ENCODE measurements around the gene GNAT1.
"Not testable (repeated sequence)": the region's sequence is repeated elsewhere in the genome, so short reads cannot be mapped to it uniquely, and the experiment has no call there.

Gene GNAT1

DNA sequence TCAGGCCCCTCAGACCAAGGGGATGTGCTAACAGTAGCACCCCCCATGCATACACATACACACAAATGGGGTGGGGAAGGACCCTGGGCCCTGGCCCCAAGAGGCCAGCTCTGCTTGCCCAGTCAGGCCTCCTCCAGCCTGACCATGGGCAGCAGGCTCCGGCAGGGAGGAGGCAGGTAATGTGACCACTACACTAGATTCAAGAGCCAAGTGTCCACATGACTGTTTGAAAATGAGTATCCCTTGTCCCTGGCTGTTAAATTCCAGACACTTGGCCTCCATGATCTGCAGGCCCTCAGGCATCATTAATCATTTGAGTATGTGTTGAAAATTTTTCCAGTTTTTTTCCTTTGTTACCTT is 30.7 kb downstream of the GNAT1 start:
- DNase-seq (ENCODE audit: low read depth): no peak

GRCh38 chr3:50224639-50225038 is 33.2 kb downstream of the GNAT1 start:
- no peak for DNase-seq (ENCODE audit: low read depth)

GRCh38 chr3:50226888-50227389 is 35.5 kb downstream of the GNAT1 start:
- no peak for DNase-seq (ENCODE audit: low read depth)

- peak; percentile 69 for DNase-seq (ENCODE audit: low read depth)
Measured at GRCh38 chr3:50227390-50228183, 36.2 kb downstream of the GNAT1 start.

DNA sequence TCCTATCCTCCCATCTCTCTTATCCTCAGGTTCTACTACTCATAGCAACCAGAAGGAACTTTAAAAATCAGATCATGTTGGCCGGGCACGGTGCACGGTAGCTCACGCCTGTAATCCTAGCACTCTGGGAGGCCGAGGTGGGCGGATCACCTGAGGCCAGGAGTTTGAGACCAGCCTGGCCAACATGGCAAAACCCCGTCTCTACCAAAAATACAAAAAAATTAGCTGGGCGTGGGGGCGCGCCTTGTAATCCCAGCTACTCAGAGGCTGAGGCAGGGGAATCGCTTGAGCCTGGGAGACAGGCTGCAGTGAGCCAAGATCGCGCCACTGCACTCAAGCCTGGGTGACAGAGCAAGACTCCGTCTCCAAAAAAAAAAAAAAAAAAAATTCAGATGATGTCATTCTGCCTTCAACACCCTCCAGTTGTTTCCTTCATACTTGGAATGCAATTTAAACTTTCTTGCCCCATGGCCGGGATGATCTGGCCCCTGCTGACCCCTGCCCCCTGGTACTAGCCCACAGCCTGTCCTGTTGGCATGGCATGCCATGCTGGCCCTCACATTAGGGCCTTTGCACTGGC is 36.9 kb downstream of the GNAT1 start:
- DNase-seq (ENCODE audit: low read depth): not testable (repeated sequence)

DNA sequence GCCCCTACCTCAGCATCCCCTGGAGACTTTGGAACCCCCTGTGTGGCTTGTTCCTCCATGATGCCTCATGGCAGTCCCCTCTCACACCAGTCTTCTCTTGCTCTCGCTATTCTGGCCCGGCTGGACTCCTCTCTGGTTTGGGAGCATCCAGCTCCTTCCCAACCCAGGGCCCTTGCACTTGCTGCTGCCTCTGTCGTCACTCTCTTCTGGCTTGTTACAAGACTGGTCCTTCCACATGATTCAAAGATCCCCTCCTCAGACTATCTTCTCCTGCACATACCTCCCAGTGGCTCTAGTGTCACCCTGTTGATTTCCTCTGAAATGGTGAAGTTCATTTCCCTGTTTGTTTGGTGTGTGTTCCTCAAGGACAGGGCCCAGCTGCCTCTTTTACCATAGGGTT is 38.1 kb downstream of the GNAT1 start:
- no peak for DNase-seq (ENCODE audit: low read depth)

- no peak for DNase-seq (ENCODE audit: low read depth)
Measured at GRCh38 chr3:50230104-50230793, 38.8 kb downstream of the GNAT1 start.

- no peak for DNase-seq (ENCODE audit: low read depth)
Measured at GRCh38 chr3:50230794-50231125, 39.4 kb downstream of the GNAT1 start.

GRCh38 chr3:50231581-50231980 is 40.2 kb downstream of the GNAT1 start:
- DNase-seq (ENCODE audit: low read depth): no peak

DNA sequence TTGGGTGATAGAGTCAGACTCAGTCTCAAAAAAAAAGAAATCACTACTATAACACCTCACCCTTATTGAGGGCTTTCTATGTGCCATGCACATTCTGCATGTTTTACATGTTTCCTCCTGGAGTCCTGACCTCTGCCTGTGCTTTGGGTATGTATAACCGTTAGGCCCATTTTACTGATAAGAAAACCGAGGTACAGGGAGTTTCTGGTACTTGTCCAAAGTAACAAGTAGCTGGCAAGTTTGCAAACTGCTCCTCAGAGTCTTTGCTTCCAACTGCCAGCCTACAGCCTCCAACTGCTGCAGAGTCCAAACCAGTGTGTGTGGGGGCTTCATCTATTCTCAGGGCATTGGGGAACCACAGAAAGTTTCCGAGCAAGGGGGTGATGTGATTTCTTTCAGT is 40.9 kb downstream of the GNAT1 start:
- no peak for DNase-seq (ENCODE audit: low read depth)

DNA sequence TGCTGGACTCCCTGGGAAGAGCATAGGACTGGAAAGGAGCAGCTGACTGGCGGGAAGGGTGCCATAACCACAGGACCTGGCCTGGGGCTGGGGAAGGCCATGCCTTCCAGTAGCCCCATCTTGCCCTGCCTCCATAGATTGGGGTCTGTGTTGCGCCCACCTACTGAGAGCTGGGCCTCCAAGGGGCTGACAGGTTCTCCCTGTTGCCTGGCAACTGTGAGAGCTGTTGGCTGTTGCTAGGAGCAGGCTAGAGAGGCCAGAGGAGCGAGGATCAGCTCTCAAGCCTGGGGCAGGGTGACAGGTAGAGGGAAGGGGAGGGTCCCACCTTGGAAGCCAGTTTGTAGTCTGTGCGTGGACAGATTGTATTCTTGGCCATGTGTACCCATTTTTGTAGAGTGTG is 41.8 kb downstream of the GNAT1 start:
- no peak for DNase-seq (ENCODE audit: low read depth)

DNA sequence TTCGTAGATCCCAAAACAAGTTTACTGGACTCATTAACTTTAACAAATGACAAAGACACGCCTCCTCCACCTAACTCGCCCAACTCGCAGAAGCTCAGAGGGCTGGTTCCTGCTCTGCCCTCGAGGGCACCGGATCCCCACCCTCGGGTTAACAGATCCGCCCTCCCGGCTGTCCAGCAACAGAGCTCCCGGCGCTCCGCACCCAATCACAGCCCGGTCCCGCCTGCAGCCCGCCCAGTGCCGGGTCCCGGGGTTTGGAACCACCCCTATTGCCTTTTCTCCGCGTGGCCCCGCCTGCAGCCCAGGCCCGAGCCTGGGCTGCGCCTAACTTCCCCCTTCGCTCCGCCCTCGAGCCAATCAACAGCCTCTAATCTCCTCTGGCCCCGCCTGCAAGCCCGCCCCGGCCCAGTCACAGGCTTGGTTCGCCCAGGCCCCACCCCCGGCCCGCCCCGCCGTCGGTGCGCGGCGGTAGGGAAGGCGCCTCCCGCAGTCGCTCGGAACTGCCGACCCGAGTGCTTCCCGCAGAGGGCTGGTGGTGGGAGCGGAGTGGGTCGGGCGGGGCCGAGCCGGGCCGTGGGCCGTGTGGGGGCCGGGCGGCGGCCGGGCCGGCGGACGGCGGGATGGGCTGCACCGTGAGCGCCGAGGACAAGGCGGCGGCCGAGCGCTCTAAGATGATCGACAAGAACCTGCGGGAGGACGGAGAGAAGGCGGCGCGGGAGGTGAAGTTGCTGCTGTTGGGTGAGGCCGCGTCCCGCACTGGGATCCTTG is 44.5 kb downstream of the GNAT1 start, which contains the start of gene GNAI2:
Gene GNAI2 (plus strand): TSS at position 489 of the 768 bp plus-strand sequence. CDS start 132 bp downstream, at position 621.
- peak; percentile 98 for DNase-seq (ENCODE audit: low read depth)

DNA sequence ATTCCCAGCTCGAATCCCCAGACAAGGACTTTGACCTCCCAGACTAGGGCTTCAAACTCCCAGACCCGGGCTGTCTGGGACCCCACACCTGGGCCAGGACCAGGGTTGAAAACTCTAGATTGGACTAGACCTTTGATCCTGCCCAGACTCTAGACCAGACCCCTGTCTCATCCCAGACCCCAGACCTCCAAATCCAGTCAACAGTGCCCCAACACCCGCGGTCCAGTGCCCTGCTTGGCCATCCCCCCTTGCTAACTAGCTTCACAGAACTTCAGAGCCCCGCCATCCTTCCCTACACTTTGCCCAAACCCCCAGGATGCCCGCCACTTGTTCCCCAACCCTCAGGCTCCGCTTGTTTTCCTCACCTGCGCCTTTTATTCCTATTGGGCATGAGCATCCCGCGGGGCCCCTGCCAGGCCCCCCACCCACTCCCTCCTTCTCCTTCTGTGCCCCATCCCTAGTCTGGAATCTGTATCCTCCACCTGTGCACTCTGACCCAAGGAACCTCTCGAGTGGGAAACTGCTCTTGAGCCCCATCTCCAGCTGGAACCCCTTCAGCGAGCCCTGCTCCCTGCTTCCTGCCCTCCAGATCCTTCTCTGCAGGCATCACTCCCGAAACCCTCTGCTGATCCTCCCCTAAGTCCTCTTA is 45.2 kb downstream of the GNAT1 start:
- DNase-seq (ENCODE audit: low read depth): no peak

DNA sequence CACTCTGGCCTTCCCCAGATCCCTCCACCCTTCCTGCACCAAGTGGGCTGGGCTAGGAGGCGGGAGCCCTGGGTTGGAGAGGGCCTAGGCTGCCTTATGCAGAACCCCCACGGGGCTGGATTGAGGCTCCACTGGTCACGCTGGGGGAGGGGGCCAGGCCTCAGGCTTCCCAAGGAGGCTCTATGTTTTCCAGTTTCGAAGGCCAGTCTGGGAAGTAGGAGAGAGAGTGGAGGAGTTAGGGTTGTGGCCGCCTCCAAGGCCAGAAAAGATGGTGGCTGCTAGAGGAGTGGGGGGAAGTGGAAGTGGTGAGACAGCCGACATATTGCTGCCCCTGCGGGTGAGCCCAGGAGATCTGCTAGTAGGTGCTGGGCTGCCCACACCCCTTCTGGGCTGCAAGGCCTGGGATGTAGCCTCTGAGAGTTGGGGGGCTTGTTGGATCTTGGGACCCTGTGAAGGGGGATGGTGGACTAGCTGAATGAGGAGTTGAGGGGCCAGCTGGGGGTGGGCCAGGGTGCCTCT is 45.8 kb downstream of the GNAT1 start:
- no peak for DNase-seq (ENCODE audit: low read depth)

DNA sequence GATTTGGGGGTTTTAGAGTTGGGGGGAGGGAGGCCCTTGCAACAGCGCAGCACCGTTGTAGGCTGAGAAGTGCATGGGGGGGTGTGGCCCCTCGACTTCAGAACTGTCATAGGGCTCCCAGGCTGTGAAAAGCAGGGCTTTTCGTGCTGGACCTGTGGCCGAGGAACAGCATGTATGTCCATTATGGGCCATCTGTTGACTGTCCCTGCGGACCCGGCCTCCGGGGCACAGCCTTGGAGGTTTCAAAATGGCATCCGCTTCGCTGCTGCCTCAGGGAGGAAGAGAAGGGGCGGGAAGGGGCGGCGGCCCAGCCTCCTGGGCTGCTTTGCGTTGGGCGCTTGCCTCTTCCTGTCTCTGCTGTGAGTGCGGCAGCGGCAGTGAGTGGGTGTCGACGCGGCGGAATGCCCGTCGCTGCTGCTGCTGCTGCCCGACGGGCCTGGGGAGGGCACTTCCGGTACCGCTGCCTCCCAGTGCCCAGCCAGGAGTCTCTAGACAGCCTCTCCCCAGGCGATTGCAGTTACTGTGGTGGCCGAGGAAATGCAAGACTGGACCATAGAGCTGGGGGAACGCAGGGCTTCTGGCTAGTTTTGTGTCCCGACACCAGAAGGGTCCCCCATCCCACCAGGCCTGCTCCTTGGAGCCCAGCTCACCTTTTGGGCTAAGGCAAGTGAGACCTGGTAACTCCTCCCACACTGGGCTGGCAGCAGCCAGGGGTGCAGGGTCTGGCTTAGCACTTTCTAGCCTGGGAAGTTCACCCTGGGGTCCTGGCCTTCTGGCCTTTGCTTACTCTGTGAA is 46.5 kb downstream of the GNAT1 start:
- DNase-seq (ENCODE audit: low read depth): peak; percentile 65

DNA sequence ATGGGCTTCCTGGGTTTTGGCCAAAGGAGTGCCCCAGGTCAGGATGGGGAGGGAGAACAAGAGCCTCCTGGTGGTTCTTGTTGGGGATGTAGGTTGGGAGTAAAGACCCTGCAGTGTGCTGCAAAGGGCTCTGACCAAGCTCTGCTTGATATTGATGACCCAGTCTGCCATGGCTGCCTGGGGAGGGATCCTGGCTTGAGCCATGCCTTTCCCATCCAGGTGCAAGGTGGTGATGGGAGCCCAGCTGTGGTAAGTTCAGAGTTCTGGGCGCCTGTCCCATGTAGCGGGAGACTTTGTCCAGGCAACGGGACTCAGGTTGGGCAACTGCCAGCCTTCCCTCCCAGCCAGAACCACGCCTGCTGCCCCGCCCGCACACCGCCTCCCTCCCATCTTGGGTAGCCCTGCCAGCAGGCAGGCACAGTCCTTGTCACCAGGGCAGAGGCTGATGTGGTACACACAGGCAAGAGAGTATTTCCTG is 47.2 kb downstream of the GNAT1 start:
- DNase-seq (ENCODE audit: low read depth): no peak

GRCh38 chr3:50239649-50240048 is 48.2 kb downstream of the GNAT1 start:
- no peak for DNase-seq (ENCODE audit: low read depth)

DNA sequence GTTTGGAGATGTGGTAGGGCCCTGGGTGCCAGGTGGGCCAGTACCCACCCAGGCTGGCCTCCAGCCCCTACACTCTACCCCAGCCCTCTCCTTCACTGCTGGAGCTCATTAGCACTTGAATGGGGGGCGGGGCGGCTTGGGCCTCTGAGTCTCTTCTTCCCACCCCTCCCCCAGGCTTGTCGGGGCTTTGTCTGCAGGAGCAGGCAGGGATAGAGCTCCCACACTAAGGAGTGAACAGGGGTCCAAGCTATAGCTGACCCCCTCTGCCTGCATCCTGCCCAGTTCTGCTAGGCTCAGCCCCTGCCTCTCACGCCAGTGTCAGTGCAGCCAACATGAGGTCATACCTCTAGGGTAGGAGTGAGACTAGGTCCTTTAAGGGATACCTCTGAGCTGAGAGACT is 49.8 kb downstream of the GNAT1 start:
- no peak for DNase-seq (ENCODE audit: low read depth)

- no peak for DNase-seq (ENCODE audit: low read depth)
Measured at GRCh38 chr3:50241713-50242380, 50.4 kb downstream of the GNAT1 start.

- no peak for DNase-seq (ENCODE audit: low read depth)
Measured at GRCh38 chr3:50242381-50242770, 51.0 kb downstream of the GNAT1 start.
